Measurements from ENCODE around the gene DDIT3.

GRCh38 chr12:57569858-57570257, 49.5 kb upstream of the DDIT3 start:
- no peak for TF ChIP-seq CTCF (IDR thresholded peaks at IDR 0.05 in 8 of 11, conservative IDR thresholded peaks at IDR 0.05 in 3 of 11)
- no peak for TF ChIP-seq POLR2A (IDR thresholded peaks at IDR 0.05)

Measured in spleen (tissue), 7 donors.